Germinal center (tissue), 1 donor: Measurements from ENCODE around the gene AFP.

Source experiments
- DNase-seq: peaks from one replicate; pipeline ENCODE4 v3.0.0; 2012; ENCODE audit warnings: mixed read lengths, low spot score

Gene AFP

GRCh38 chr4:73438048-73438447, 2.0 kb downstream of the AFP start:
- no peak for DNase-seq

GRCh38 chr4:73438582-73439215, 2.7 kb downstream of the AFP start:
- DNase-seq, result no peak

DNA sequence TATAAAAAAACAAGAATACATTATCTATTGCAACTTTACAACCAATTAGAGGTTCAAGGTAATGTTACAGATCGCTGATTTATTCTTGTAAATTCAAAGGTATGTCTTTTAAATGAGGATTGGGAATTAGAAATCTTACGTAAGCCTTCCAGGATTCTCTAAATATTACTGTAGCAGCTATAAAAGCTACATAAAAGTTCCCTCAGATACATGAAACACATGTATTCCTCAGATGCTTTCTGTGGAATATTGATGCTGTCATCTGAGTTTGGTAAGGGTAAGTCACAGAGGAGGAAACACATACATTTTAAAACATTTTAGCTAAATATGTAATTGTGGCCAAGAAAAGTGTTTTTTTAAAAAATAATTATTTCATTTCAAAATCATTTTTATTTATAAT, 3.4 kb downstream of the AFP start:
- no peak for DNase-seq

- no peak for DNase-seq
Observed at GRCh38 chr4:73439991-73440390, 4.0 kb downstream of the AFP start.

DNA sequence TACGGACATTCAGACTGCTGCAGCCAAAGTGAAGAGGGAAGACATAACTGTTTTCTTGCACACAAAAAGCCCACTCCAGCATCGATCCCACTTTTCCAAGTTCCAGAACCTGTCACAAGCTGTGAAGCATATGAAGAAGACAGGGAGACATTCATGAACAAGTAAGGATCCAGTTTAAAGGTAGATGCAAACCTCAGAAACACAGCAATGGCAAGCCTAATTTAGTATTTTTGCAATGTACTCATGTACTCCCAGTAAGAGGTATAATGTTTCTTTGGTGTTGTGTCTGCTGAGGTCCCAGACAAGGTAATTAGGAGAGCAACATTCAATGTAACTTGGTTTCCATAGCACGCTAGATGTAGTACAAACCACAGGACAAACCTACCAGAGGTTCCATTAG, 4.6 kb downstream of the AFP start:
- no peak for DNase-seq

GRCh38 chr4:73442275-73442674, 6.3 kb downstream of the AFP start:
- DNase-seq, result no peak

GRCh38 chr4:73443224-73443623, 7.2 kb downstream of the AFP start:
- DNase-seq, result no peak

DNA sequence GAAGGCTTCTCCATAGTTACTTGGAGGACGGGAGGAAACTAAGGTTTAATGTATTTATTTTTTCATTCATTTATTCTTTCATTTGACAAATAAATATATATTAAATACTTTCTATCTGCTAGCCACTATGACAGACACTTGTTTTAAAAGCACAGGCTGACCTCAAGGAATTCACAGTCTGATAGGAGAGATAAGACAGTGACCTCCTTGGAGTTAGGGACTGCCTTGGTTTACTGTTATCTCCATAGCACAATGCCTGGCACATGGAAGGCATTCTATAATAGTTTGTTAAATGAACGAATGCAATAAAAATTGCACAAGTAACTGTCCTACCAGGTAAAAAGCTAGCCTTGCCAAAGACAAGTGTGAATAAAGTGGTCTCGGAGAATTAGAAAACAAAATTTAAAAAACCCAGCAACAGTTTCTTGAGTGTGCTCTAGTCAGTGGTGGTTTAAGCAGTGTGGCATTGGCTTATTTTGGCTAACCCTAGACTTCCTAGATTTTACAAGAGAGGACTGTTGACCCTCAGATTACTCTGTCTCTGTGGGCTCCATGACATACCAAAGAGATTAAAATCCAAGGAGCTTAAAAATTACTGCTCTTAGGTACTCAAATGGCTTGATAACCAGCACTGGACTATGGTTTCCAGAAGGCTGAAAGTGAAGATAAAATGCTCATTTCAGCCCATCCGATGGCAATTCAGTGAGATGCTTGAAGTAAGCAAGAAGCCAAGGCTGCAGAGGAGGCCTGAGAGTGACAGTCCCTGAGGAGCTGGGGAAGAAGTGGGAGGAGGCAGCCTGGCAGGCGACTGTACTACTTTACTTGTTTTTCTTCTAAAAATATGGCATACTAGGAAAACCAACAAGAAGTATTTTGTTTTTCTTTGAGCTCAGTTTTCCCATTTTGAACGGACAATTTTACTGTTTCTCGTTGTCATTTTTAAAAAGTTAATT, 9.6 kb downstream of the AFP start:
- DNase-seq, result no peak

DNA sequence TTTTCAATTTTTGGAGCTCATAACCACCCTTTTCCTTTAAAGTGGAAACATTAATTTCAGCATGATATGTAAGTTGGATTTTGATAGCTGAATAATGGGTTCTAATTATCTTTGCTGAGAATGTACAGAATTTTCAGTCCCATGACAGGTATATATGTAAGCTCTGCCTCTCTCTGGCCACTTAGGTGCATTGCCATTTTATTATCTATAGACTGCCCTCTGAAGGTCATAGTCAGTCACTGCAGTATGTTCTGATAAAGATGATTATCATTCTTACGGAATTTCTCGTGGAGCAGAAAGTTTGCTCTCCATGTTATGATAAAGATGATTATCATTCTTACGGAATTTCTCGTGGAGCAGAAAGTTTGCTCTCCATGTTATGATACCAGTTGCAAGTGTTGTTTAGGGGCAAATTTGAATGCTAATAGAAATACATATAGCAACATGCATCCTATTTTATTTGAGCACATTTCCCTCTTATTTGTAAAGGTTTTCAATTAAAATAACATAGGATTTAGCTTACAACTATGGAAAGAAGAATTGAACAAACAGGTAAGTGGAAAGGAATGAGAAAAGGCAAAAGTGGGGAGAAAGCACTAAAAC, 10.4 kb downstream of the AFP start:
- peak; percentile 37 for DNase-seq

DNA sequence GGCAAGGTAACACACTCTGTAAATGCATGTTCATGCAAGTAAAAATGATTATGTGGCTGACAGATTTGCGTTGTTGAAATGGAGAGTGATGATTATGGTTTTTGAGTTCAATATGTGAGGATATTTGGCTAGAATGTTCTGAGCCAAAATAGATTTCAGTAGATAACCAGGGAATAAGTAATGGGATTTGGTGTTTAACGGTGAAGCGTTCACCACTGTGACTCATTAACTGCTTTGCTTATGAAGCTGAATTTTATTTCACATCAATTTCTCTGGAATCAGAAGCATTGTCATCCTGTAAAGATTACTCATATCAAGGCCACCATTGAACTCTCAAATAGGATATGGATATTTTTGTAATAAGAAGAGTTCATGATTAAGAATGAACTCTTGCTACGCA, 11.7 kb downstream of the AFP start:
- DNase-seq, result no peak

DNA sequence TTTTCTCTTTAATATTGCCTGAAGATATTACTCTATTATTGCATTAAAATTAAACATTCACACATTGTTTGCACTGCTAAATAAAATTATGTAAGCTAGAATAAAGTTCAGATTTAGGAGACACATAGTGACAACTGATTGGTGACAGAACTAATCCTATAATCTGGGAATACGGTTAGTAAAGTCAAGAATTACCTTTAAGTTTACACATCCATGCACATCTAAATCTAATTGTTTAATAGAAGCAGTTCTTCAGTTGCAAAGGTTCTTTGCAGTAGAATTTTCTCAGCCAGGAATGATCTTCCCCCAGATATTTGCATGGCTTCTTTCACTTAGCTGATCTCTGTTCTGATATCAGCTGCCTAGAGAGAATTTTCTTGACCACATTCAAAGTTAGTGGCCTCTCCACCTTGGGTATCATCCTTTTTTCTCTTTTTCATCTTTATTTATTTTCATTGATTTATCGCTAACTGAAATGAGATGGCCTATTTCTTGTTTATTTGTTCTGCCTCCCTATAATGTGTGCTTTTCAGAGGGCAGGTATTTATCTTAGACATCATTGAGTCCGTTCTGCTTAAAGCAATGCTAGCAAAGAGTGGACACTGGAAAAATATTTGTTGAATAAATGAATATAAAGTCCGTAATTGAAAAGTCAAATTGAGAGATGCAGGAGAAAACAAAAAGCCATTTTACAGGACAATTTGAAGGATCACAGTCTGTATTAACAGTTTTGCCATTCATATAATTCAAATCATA, 12.6 kb downstream of the AFP start:
- no peak for DNase-seq

GRCh38 chr4:73450398-73451004, 14.5 kb downstream of the AFP start:
- no peak for DNase-seq

DNA sequence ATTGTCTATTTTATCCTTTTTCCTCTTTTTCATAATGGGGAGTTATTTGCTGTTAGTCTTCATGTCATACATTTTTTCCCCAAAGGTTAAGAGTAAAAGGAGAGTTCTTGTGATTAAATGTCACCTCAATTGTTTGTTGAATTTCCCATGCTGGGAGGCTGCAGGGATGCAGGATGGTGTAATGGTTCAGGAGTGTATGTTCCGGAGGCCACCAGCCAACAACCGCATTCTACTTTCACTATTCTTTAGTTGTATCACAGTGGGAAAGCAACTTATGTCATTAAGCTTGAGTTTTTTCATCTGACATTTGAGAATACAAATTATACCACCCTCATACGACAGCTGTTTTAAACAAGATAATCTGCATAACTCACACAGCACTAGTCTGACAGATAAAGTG, 15.4 kb downstream of the AFP start:
- no peak for DNase-seq

DNA sequence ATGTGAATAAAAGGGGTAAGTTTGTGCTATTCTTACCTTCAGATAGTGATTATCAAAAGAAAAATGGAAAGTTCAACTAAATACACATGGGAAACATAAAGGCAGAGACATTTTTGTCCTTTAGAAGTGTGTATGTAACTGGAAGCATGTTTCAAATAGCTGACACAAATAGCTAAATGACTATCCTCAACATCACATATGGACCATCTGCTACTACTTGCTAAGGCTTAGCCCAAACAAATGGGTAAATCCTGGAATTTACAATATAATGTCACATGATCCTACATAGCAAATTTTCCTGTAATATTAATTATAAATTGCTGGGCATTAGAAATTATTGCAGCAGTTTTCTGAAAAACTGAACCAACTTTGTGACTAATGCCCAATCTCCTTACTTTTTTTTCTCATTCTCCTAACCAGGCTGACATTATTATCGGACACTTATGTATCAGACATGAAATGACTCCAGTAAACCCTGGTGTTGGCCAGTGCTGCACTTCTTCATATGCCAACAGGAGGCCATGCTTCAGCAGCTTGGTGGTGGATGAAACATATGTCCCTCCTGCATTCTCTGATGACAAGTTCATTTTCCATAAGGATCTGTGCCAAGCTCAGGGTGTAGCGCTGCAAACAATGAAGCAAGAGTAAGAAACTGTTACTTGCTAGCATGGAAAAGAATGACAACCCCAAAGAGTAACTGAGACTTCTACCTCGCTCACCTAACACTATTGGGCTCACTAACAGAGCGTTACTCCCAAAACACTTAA, 16.1 kb downstream of the AFP start:
- no peak for DNase-seq

DNA sequence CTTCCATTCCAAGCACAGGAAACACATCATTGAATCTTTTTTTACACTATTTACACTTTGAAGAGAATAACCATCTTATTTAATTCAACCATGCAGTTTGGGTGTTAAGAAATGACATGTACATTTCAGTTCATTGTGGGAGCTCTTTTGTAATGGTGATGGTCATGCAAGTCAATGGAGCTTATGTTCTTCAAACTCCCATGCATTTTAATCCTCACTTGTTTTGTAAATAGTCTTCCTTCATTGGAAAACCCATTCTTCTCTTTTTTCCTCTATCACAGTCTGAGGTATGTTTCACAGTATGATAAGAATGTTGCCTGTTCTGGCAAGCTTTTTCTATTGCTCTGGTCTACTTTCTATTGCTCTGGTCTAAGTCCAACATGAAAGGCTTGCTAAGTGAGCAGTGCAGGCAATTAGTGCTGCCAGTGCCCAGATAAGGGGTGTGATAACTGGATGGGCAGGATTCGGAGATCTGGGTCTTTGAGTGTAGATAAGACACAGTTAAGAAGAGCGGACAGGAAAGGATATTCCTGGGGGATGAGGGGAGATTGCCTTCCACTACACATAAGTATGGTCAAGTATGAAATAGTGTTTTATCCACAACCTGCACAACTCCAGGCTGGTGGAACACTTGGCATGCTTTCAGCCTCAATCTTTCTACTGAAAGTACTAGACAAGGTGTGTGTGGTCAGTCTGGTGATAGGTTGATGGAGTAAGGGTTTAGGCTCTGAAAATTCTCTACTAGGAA, 17.1 kb downstream of the AFP start:
- DNase-seq, result no peak

- DNase-seq, result no peak
Observed at GRCh38 chr4:73453701-73454005, 17.6 kb downstream of the AFP start.

GRCh38 chr4:73454920-73455319, 18.9 kb downstream of the AFP start:
- DNase-seq, result no peak

DNA sequence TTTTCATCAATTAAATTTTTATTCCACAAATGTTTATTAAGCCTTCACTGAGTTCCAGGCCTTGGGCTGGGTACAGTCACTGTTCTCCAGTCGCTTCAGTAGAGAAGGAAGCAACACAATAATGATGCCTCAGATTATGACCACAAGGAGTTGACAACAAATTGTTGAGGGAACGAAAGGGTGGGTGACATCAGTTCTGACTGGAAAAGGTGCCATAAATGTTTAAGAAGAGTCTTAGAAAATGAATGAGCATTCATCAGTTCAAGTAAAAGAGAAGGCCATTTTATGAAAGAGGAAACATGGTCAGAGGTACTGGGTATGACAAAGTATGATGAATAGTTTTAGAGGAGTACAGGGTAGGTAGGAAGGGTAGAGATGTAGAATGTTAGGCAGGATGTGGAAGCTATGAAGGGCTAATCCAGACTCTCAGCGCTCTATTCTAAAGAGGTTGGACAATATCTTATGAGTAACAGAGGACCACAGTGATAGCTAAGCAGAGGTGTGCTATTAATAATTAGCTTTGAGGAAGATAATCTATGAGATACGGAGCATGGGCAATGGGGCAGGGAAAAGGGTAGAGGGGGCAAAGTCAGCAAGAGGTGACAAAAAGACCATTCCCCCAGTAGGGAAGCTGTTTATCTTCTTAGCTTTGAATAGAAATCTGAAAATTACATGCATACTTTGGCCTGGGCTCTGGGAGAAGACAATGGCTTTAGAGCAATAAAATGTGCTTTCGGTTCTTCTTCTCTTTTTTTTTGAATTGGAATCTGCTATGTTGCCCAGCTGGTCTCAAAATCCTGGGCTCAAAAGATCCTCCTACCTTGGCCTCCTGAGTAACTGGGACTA, 20.4 kb downstream of the AFP start:
- no peak for DNase-seq

- no peak for DNase-seq
Observed at GRCh38 chr4:73458184-73459047, 22.4 kb downstream of the AFP start.
